ENCODE results near the gene C1orf167. TPM values are rescaled to one million over a fixed set of nuclear protein-coding genes. Genes with fewer than 3 reads are reported as not detected.

Gene C1orf167
- total and polyA plus RNA-seq, 2 experiments from 2014 or later, result 1.7 to 2.2 TPM

DNA sequence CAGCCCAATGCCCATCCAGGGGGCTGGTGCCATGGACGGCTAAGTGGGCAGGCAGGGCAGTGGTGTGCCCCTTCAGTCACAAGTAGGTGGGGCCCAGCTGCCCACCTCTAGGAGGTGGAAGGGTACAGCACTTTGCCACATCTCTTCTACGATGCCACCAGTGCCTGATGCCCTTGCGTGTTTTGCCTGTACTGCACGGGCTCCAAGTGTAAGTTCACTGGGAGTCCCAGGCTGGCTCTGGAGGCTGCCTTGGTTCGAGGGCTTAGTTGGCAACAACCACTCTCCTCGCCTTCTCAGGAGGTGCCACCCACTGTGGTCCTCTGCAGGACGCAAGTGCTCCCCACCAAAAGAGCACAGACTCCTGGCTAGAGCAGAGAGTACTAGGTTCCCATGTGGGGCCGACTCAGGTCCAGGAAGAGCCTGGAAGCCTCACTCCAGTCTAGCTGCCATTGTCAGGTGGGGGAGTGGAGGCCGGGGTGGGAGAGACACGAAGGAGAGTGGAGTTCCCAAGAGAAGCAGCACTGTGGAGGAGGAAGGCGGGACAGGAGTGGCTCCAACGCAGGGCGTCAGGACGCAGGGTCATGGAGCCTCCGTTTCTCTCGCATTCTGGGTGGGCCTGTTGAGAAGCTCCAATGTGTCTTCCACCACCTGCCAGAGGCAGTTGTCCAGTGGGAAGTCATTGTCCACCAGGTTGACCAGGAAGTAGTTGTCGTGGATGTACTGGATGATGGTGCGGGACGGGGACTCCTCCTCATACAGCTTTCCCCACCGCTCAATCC is 28.3 kb downstream of the C1orf167 start:
- Histone ChIP-seq H4K20me1 (replicated peaks; ENCODE audit: insufficient read depth) (no peaks in the 10 kb centered on the region), H3K4me1 (ENCODE audit: insufficient read depth) (peaks cover 31% of the 10 kb centered on the region), H3K4me3 (no peak overlapping the region), H3K9me2 (ENCODE audit: insufficient read depth) (no peaks in the 10 kb centered on the region), H3K27ac (ENCODE audit: low read depth) (no peak overlapping the region), H3K79me2 (replicated peaks; ENCODE audit: insufficient read depth) (no peaks in the 10 kb centered on the region), H3K4me2 (no peak overlapping the region), H3F3A (replicated peaks; ENCODE audit: low read depth) (peaks cover 18% of the 10 kb centered on the region), H2AFZ (no peak overlapping the region), H3K36me3 (ENCODE audit: insufficient read depth) (no peaks in the 10 kb centered on the region), H3K27me3 (ENCODE audit: insufficient read depth) (no peaks in the 10 kb centered on the region)
- Mint-ChIP-seq H3K4me1 (peaks cover 29% of the 10 kb centered on the region), H3K27me3 (ENCODE audit: insufficient read depth, low read depth, poor library complexity) (peaks cover 9% of the 10 kb centered on the region), H3K27ac (no peak overlapping the region), H3K9me3 (no peaks in the 10 kb centered on the region), H3K36me3 (ENCODE audit: low read depth) (peaks cover 14% of the 10 kb centered on the region), H3K4me3 (no peak overlapping the region)
- TF ChIP-seq CREB1 (CRISPR knock-in tag; IDR thresholded peaks at IDR 0.05; ENCODE audit: low read depth), result no peak
- TF ChIP-seq, protein P1, sequence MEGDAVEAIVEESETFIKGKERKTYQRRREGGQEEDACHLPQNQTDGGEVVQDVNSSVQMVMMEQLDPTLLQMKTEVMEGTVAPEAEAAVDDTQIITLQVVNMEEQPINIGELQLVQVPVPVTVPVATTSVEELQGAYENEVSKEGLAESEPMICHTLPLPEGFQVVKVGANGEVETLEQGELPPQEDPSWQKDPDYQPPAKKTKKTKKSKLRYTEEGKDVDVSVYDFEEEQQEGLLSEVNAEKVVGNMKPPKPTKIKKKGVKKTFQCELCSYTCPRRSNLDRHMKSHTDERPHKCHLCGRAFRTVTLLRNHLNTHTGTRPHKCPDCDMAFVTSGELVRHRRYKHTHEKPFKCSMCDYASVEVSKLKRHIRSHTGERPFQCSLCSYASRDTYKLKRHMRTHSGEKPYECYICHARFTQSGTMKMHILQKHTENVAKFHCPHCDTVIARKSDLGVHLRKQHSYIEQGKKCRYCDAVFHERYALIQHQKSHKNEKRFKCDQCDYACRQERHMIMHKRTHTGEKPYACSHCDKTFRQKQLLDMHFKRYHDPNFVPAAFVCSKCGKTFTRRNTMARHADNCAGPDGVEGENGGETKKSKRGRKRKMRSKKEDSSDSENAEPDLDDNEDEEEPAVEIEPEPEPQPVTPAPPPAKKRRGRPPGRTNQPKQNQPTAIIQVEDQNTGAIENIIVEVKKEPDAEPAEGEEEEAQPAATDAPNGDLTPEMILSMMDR (conservative IDR thresholded peaks at IDR 0.05; ENCODE audit: low read depth in 2 of 2), result no peak
- TF ChIP-seq NANOG (IDR thresholded peaks at IDR 0.05; ENCODE audit: borderline replicate concordance), result no peak
- TF ChIP-seq POLR2AphosphoS5 (IDR thresholded peaks at IDR 0.05; ENCODE audit: low read depth), result no peak
- TF ChIP-seq ETS1 (IDR thresholded peaks at IDR 0.05), result no peak
- TF ChIP-seq EZH2phosphoT487 (IDR thresholded peaks at IDR 0.05; ENCODE audit: unreplicated experiment), result no peak
- TF ChIP-seq STAT1 (IDR thresholded peaks at IDR 0.05; ENCODE audit: unreplicated experiment), result no peak
- TF ChIP-seq ZNF331 (CRISPR knock-in tag; IDR thresholded peaks at IDR 0.05; ENCODE audit: low read depth), result no peak
- TF ChIP-seq JUNB (IDR thresholded peaks at IDR 0.05; ENCODE audit: unreplicated experiment), result no peak
- TF ChIP-seq ZNF114 (CRISPR knock-in tag; IDR thresholded peaks at IDR 0.05), result no peak
- TF ChIP-seq REST (IDR thresholded peaks at IDR 0.05; ENCODE audit: unreplicated experiment), result no peak
- TF ChIP-seq, protein P2, sequence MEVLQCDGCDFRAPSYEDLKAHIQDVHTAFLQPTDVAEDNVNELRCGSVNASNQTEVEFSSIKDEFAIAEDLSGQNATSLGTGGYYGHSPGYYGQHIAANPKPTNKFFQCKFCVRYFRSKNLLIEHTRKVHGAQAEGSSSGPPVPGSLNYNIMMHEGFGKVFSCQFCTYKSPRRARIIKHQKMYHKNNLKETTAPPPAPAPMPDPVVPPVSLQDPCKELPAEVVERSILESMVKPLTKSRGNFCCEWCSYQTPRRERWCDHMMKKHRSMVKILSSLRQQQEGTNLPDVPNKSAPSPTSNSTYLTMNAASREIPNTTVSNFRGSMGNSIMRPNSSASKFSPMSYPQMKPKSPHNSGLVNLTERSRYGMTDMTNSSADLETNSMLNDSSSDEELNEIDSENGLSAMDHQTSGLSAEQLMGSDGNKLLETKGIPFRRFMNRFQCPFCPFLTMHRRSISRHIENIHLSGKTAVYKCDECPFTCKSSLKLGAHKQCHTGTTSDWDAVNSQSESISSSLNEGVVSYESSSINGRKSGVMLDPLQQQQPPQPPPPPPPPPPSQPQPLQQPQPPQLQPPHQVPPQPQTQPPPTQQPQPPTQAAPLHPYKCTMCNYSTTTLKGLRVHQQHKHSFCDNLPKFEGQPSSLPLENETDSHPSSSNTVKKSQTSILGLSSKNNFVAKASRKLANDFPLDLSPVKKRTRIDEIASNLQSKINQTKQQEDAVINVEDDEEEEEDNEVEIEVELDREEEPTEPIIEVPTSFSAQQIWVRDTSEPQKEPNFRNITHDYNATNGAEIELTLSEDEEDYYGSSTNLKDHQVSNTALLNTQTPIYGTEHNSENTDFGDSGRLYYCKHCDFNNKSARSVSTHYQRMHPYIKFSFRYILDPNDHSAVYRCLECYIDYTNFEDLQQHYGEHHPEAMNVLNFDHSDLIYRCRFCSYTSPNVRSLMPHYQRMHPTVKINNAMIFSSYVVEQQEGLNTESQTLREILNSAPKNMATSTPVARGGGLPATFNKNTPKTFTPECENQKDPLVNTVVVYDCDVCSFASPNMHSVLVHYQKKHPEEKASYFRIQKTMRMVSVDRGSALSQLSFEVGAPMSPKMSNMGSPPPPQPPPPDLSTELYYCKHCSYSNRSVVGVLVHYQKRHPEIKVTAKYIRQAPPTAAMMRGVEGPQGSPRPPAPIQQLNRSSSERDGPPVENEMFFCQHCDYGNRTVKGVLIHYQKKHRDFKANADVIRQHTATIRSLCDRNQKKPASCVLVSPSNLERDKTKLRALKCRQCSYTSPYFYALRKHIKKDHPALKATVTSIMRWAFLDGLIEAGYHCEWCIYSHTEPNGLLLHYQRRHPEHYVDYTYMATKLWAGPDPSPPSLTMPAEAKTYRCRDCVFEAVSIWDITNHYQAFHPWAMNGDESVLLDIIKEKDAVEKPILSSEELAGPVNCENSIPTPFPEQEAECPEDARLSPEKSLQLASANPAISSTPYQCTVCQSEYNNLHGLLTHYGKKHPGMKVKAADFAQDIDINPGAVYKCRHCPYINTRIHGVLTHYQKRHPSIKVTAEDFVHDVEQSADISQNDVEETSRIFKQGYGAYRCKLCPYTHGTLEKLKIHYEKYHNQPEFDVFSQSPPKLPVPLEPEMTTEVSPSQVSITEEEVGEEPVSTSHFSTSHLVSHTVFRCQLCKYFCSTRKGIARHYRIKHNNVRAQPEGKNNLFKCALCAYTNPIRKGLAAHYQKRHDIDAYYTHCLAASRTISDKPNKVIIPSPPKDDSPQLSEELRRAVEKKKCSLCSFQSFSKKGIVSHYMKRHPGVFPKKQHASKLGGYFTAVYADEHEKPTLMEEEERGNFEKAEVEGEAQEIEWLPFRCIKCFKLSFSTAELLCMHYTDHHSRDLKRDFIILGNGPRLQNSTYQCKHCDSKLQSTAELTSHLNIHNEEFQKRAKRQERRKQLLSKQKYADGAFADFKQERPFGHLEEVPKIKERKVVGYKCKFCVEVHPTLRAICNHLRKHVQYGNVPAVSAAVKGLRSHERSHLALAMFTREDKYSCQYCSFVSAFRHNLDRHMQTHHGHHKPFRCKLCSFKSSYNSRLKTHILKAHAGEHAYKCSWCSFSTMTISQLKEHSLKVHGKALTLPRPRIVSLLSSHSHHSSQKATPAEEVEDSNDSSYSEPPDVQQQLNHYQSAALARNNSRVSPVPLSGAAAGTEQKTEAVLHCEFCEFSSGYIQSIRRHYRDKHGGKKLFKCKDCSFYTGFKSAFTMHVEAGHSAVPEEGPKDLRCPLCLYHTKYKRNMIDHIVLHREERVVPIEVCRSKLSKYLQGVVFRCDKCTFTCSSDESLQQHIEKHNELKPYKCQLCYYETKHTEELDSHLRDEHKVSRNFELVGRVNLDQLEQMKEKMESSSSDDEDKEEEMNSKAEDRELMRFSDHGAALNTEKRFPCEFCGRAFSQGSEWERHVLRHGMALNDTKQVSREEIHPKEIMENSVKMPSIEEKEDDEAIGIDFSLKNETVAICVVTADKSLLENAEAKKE (CRISPR knock-in tag; IDR thresholded peaks at IDR 0.05), result no peak
- TF ChIP-seq EZH2 (IDR thresholded peaks at IDR 0.05; ENCODE audit: low read depth, unreplicated experiment), result no peak
- ATAC-seq (no peak), DNase-seq (ENCODE audit: low spot score) (no peak)
